NCI-H1436 (cell line): ENCODE data around the gene HMGN4.
A peak's percentile ranks its signal among the peaks of the same experiment; 100 is the strongest.

Experiments
- DNase-seq: peaks from one replicate; lab custom pipeline; 2025; lab: John Stamatoyannopoulos, UW

The HMGN4 gene

GRCh38 chr6:26578279-26578678, 40.1 kb downstream of the HMGN4 start:
- no peak for DNase-seq

- no peak for DNase-seq
These were observed 40.6 kb downstream of the HMGN4 start for GRCh38 chr6:26578741-26579140.

- no peak for DNase-seq
These were observed 43.2 kb downstream of the HMGN4 start for GRCh38 chr6:26581164-26581915.

- DNase-seq = no peak
These were observed 50.8 kb downstream of the HMGN4 start for GRCh38 chr6:26588965-26589364.

GRCh38 chr6:26592649-26593048, 54.5 kb downstream of the HMGN4 start:
- no peak for DNase-seq

- DNase-seq = no peak
These were observed 55.3 kb downstream of the HMGN4 start for GRCh38 chr6:26593278-26594130.

- DNase-seq = no peak
These were observed 55.9 kb downstream of the HMGN4 start for GRCh38 chr6:26594131-26594498.

- DNase-seq = peak; percentile 23
These were observed 56.8 kb downstream of the HMGN4 start for GRCh38 chr6:26594730-26595632.

- DNase-seq = peak; percentile 87
These were observed 57.6 kb downstream of the HMGN4 start for GRCh38 chr6:26595669-26596269.
